Measurements from ENCODE around the gene EPSTI1. TPM values are rescaled to one million over a fixed set of nuclear protein-coding genes. Genes with fewer than 3 reads are reported as not detected.

The EPSTI1 gene
- total and polyA plus RNA-seq, 5 donors from 2014 or later, result 32.5 to 81.2 (median 58.1) TPM

DNA sequence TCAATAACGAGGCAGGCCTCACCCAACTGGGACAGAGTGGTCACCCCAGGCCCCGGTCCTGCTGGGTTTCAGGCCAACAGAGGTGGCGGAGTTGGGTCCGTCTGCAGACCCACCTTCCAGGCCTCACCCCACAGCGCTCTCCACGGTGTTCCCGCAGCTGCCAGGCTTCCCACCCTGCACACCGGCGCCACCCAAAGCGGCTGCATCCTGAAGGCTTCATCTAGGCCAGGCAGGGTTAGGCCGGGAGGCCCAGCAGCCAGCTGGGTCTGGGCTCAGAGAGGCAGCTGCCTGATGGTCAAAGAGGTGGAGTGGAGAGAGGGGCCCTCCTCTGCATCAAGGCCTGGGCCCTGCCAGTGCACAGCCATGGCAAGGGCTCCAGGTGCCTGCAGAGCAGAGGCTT is 44.1 kb downstream of the EPSTI1 start:
- Mint-ChIP-seq H3K27ac (no peak overlapping the region), H3K9me3 (peaks cover 0 to 6% (median 1%) of the 10 kb centered on the region in 7 donors), H3K27me3 (no peaks in the 10 kb centered on the region), H3K4me1 (peaks cover 0 to 13% (median 6%) of the 10 kb centered on the region in 4 donors), H3K4me3 (no peak overlapping the region), H3K36me3 (peaks cover 85% of the 10 kb centered on the region)
- no peaks in the 10 kb centered on the region for H3K4me1 ChIP-seq (ENCODE audit: control insufficient read depth, insufficient read depth, low read length, poor library complexity, severe bottlenecking)
- no peaks in the 10 kb centered on the region for H3K27me3 ChIP-seq (ENCODE audit: control insufficient read depth, insufficient read depth, low read length)
- no peak overlapping the region for H3K4me3 ChIP-seq (ENCODE audit: low read depth, low read length)
- DNase-seq (no peak), ATAC-seq (ENCODE audit: low read depth in 2 of 2) (no peak)
- no peaks in the 10 kb centered on the region for H3K9me3 ChIP-seq (ENCODE audit: control insufficient read depth in 2 of 2, low read length in 2 of 2)
- H3K27ac ChIP-seq (ENCODE audit: insufficient read depth, low read length, poor library complexity, severe bottlenecking), result no peak overlapping the region
- H3K36me3 ChIP-seq (ENCODE audit: control insufficient read depth, insufficient read depth, low read length), result peaks cover 69% of the 10 kb centered on the region

DNA sequence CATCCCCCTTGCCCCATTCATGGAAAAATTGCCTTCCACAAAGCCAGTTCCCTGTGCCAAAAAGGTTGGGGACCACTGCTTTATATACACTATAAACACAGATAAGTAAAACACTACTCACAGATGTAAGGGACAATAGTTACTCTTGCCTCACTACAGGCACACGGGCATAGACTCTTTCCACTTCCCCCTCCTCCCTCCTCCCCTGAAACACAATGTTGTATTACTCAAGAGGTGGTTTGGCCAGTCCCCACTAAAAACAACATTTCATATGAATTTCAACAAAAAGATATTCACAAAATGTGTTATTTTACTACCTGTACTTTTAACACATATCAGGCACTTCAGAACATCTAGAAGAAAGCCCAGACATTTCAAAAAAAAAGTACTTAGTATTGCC is 45.1 kb downstream of the EPSTI1 start:
- Histone ChIP-seq H3K9me3 (ENCODE audit: control insufficient read depth in 2 of 2, low read length in 2 of 2) (no peaks in the 10 kb centered on the region), H3K4me1 (ENCODE audit: control insufficient read depth, insufficient read depth, low read length, poor library complexity, severe bottlenecking) (no peaks in the 10 kb centered on the region), H3K4me3 (ENCODE audit: low read depth, low read length) (no peak overlapping the region), H3K36me3 (ENCODE audit: control insufficient read depth, insufficient read depth, low read length) (peaks cover 60% of the 10 kb centered on the region), H3K27ac (ENCODE audit: insufficient read depth, low read length, poor library complexity, severe bottlenecking) (no peak overlapping the region), H3K27me3 (ENCODE audit: control insufficient read depth, insufficient read depth, low read length) (no peaks in the 10 kb centered on the region)
- Mint-ChIP-seq H3K27me3 (no peaks in the 10 kb centered on the region), H3K4me1 (peaks cover 0 to 13% (median 6%) of the 10 kb centered on the region in 4 donors), H3K27ac (no peak overlapping the region), H3K4me3 (no peak overlapping the region), H3K9me3 (peaks cover 0 to 5% (median 0%) of the 10 kb centered on the region in 7 donors), H3K36me3 (peaks cover 75% of the 10 kb centered on the region)
- ATAC-seq (ENCODE audit: low read depth in 2 of 2) (no peak), DNase-seq (no peak)

DNA sequence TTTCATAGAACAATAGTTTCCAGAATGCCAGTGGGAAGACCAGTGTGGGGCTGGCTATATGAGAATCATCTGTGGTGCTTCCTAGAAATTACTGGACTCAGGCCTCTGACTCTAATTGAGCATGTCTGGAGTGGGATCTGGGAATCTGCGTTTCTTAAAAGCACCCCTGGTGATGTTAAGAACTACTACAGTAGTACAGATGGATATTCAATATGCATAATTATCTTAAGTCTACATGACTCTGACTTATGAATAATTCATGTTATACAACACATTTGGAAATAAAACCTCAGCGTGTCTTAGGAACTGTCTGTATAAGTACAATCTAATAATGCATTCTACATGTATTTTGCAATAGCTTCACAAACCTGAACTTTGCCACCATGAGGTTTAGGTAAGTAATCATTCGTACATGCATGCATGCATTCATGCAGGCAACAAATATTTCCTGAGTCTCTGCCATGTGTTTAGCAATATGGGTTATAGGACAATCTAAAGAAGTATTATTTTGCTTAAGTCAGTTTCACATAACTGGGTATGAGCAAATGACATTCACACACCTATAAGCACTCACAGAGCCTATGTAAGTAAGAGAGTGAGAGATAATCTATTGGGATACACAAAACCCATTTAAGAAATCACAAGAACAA is 62.0 kb downstream of the EPSTI1 start:
- no peaks in the 10 kb centered on the region for H3K4me1 ChIP-seq (ENCODE audit: control insufficient read depth, insufficient read depth, low read length, poor library complexity, severe bottlenecking)
- no peaks in the 10 kb centered on the region for H3K27me3 ChIP-seq (ENCODE audit: control insufficient read depth, insufficient read depth, low read length)
- H3K4me1 Mint-ChIP-seq, result peaks cover 6 to 27% (median 20%) of the 10 kb centered on the region in 4 donors
- DNase-seq (no peak), ATAC-seq (ENCODE audit: low read depth in 2 of 2) (no peak)
- H3K4me3 ChIP-seq (ENCODE audit: low read depth, low read length), result no peak overlapping the region
- no peak overlapping the region for H3K27ac Mint-ChIP-seq
- peaks cover 0 to 4% (median 0%) of the 10 kb centered on the region in 7 donors for H3K9me3 Mint-ChIP-seq
- peaks cover 30% of the 10 kb centered on the region for H3K36me3 ChIP-seq (ENCODE audit: control insufficient read depth, insufficient read depth, low read length)
- H3K9me3 ChIP-seq (ENCODE audit: control insufficient read depth in 2 of 2, low read length in 2 of 2), result no peaks in the 10 kb centered on the region
- peaks cover 53% of the 10 kb centered on the region for H3K36me3 Mint-ChIP-seq
- H3K27ac ChIP-seq (ENCODE audit: insufficient read depth, low read length, poor library complexity, severe bottlenecking), result no peak overlapping the region
- no peaks in the 10 kb centered on the region for H3K27me3 Mint-ChIP-seq
- H3K4me3 Mint-ChIP-seq, result no peak overlapping the region

DNA sequence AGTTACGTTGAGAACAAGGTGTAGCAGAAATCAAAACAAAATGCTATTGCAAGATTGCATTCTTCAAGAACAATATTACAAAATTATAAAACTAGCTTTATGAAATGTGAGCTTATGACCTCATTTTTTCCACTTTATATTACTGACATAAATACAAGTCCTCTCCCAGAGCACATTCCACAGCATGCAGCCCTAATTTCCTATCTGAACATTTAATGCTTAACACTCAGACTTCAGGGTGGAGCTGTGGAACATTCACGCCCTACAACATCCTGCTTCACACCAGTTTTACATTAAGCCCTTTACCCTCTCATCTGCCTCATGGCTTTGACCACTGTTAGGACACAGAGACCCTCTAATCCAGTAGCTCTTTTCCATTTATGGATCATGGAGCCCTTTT is 65.5 kb downstream of the EPSTI1 start:
- peaks cover 40% of the 10 kb centered on the region for H3K36me3 ChIP-seq (ENCODE audit: control insufficient read depth, insufficient read depth, low read length)
- Mint-ChIP-seq H3K4me1 (peaks cover 6 to 20% (median 17%) of the 10 kb centered on the region in 4 donors), H3K36me3 (peaks cover 56% of the 10 kb centered on the region), H3K27me3 (no peaks in the 10 kb centered on the region), H3K9me3 (peaks cover 0 to 2% (median 0%) of the 10 kb centered on the region in 7 donors), H3K4me3 (no peak overlapping the region), H3K27ac (peak overlapping the region in 1 of 3 donors; percentile 7)
- DNase-seq (no peak), ATAC-seq (ENCODE audit: low read depth in 2 of 2) (no peak)
- H3K27me3 ChIP-seq (ENCODE audit: control insufficient read depth, insufficient read depth, low read length), result no peaks in the 10 kb centered on the region
- H3K27ac ChIP-seq (ENCODE audit: insufficient read depth, low read length, poor library complexity, severe bottlenecking), result no peak overlapping the region
- H3K4me1 ChIP-seq (ENCODE audit: control insufficient read depth, insufficient read depth, low read length, poor library complexity, severe bottlenecking), result no peaks in the 10 kb centered on the region
- H3K9me3 ChIP-seq (ENCODE audit: control insufficient read depth in 2 of 2, low read length in 2 of 2), result no peaks in the 10 kb centered on the region
- no peak overlapping the region for H3K4me3 ChIP-seq (ENCODE audit: low read depth, low read length)

DNA sequence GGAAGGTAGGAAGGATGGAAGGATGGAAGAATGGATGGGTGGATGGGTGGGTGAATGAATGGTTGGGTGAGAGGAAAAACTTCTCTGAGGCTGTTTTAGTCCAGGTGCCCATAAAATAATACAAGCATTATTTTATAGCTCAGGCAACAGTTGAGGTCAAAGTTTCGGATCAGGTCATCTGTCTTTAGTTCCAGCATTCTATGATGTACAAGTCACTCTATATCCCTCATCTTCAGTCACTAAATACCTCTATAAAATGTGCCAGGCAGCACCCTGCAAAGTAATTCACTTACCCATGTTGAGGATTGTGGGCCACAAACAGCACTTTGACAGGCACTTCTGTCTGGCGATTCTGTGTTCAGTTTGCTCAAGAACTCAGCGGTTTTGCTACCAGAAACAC is 66.0 kb downstream of the EPSTI1 start:
- Mint-ChIP-seq H3K4me3 (no peak overlapping the region), H3K27ac (no peak overlapping the region), H3K4me1 (peaks cover 6 to 22% (median 21%) of the 10 kb centered on the region in 4 donors), H3K27me3 (no peaks in the 10 kb centered on the region), H3K9me3 (peaks cover 0 to 2% (median 0%) of the 10 kb centered on the region in 7 donors), H3K36me3 (peaks cover 58% of the 10 kb centered on the region)
- Histone ChIP-seq H3K36me3 (ENCODE audit: control insufficient read depth, insufficient read depth, low read length) (peaks cover 44% of the 10 kb centered on the region), H3K27ac (ENCODE audit: insufficient read depth, low read length, poor library complexity, severe bottlenecking) (no peak overlapping the region), H3K9me3 (ENCODE audit: control insufficient read depth in 2 of 2, low read length in 2 of 2) (no peaks in the 10 kb centered on the region), H3K4me3 (ENCODE audit: low read depth, low read length) (no peak overlapping the region), H3K4me1 (ENCODE audit: control insufficient read depth, insufficient read depth, low read length, poor library complexity, severe bottlenecking) (no peaks in the 10 kb centered on the region), H3K27me3 (ENCODE audit: control insufficient read depth, insufficient read depth, low read length) (no peaks in the 10 kb centered on the region)
- DNase-seq (no peak), ATAC-seq (ENCODE audit: low read depth in 2 of 2) (no peak)

DNA sequence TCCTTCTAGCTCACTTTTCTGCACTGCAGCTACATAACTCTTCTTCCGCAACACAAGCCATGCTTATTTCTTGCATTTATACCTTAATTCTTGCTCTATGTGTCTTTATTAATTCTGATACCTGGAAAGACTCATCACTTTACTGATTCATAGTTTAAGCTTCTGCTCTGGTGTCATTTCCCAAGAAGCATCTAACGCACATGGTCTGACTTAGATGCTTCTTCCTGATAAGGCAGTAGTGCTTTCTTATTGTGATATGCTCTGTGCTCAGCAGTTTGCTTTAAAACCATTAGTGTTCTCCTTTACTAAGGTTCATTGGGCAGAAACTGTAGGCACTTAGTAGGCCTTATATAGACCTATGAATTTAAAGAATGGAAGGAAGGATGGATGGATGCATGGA is 66.4 kb downstream of the EPSTI1 start:
- Mint-ChIP-seq H3K27ac (no peak overlapping the region), H3K4me1 (peaks cover 6 to 25% (median 23%) of the 10 kb centered on the region in 4 donors), H3K36me3 (peaks cover 58% of the 10 kb centered on the region), H3K4me3 (no peak overlapping the region), H3K9me3 (peaks cover 0 to 2% (median 0%) of the 10 kb centered on the region in 7 donors), H3K27me3 (no peaks in the 10 kb centered on the region)
- ATAC-seq (ENCODE audit: low read depth in 2 of 2) (no peak), DNase-seq (no peak)
- H3K9me3 ChIP-seq (ENCODE audit: control insufficient read depth in 2 of 2, low read length in 2 of 2), result no peaks in the 10 kb centered on the region
- no peak overlapping the region for H3K4me3 ChIP-seq (ENCODE audit: low read depth, low read length)
- no peaks in the 10 kb centered on the region for H3K4me1 ChIP-seq (ENCODE audit: control insufficient read depth, insufficient read depth, low read length, poor library complexity, severe bottlenecking)
- no peaks in the 10 kb centered on the region for H3K27me3 ChIP-seq (ENCODE audit: control insufficient read depth, insufficient read depth, low read length)
- no peak overlapping the region for H3K27ac ChIP-seq (ENCODE audit: insufficient read depth, low read length, poor library complexity, severe bottlenecking)
- H3K36me3 ChIP-seq (ENCODE audit: control insufficient read depth, insufficient read depth, low read length), result peaks cover 45% of the 10 kb centered on the region

DNA sequence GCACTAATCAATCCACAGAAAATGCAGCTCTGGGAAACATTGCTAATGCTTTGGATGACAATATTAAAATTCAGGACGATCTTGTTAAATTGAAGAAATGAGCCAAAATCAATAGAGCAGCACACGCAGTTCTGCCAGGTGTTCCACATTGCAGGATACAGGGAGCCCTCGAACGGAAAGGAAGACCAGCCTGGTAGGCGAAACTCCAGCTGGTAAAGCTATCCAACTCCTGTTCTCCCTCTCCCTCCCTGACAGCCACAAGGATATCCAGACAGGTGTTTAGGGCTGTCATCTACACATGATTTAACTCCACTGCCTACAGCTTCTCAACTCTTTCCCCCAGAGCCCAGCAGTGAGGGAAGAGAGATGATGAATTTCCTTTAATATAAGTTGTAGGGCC is 67.7 kb downstream of the EPSTI1 start:
- Histone ChIP-seq H3K4me3 (ENCODE audit: low read depth, low read length) (no peak overlapping the region), H3K36me3 (ENCODE audit: control insufficient read depth, insufficient read depth, low read length) (peaks cover 56% of the 10 kb centered on the region), H3K9me3 (ENCODE audit: control insufficient read depth in 2 of 2, low read length in 2 of 2) (no peaks in the 10 kb centered on the region), H3K27ac (ENCODE audit: insufficient read depth, low read length, poor library complexity, severe bottlenecking) (no peak overlapping the region), H3K4me1 (ENCODE audit: control insufficient read depth, insufficient read depth, low read length, poor library complexity, severe bottlenecking) (no peaks in the 10 kb centered on the region), H3K27me3 (ENCODE audit: control insufficient read depth, insufficient read depth, low read length) (no peaks in the 10 kb centered on the region)
- Mint-ChIP-seq H3K27me3 (no peaks in the 10 kb centered on the region), H3K4me1 (peaks cover 10 to 28% (median 23%) of the 10 kb centered on the region in 4 donors), H3K36me3 (peaks cover 67% of the 10 kb centered on the region), H3K9me3 (peaks cover 0 to under 1% (median 0%) of the 10 kb centered on the region in 7 donors), H3K27ac (no peak overlapping the region), H3K4me3 (no peak overlapping the region)
- DNase-seq (no peak), ATAC-seq (ENCODE audit: low read depth in 2 of 2) (no peak)

DNA sequence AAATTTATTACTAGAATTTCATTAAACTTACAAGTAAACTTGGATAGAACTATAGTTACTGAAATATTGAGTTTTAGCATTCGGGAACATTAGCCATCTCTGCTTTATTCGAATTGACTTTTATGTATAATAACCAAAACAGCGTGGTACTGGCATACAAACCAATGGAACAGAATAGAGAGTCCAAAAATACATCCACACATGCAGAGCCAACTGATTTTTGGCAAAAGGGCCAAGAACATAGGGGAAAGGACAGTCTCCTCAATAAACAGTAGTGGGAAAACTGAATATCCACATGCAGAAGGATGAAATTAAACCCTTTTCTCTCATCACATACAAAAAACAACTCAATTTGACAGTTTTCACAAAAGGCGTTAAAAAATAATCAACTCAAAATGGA is 84.3 kb downstream of the EPSTI1 start:
- H3K27ac ChIP-seq (ENCODE audit: insufficient read depth, low read length, poor library complexity, severe bottlenecking), result no peak overlapping the region
- no peak overlapping the region for H3K4me3 ChIP-seq (ENCODE audit: low read depth, low read length)
- Mint-ChIP-seq H3K4me1 (peaks cover 0 to 11% (median under 1%) of the 10 kb centered on the region in 4 donors), H3K27ac (no peak overlapping the region), H3K4me3 (no peak overlapping the region), H3K36me3 (peaks cover 58% of the 10 kb centered on the region), H3K27me3 (no peaks in the 10 kb centered on the region), H3K9me3 (no peaks in the 10 kb centered on the region)
- H3K36me3 ChIP-seq (ENCODE audit: control insufficient read depth, insufficient read depth, low read length), result peaks cover 32% of the 10 kb centered on the region
- no peak for ATAC-seq (ENCODE audit: low read depth in 2 of 2)
- H3K4me1 ChIP-seq (ENCODE audit: control insufficient read depth, insufficient read depth, low read length, poor library complexity, severe bottlenecking), result no peaks in the 10 kb centered on the region
- no peaks in the 10 kb centered on the region for H3K27me3 ChIP-seq (ENCODE audit: control insufficient read depth, insufficient read depth, low read length)
- DNase-seq, result no peak
- no peaks in the 10 kb centered on the region for H3K9me3 ChIP-seq (ENCODE audit: control insufficient read depth in 2 of 2, low read length in 2 of 2)
